Thyroid gland (tissue), 4 donors: Measurements from ENCODE around the gene ANAPC10. TPM values are rescaled to one million over a fixed set of nuclear protein-coding genes. Genes with fewer than 3 reads are reported as not detected.

ENCODE experiments used
- DNase-seq, 2 donors: peaks; one replicate each; pipeline ENCODE4 v3.0.0-alpha.2; 2019
- H3K27ac ChIP-seq, 3 donors: fragments of 200-600 bp; sonication (generic); 1 replicate in 2 of 3; 2 replicates in 1 of 3; pipeline ENCODE4 v1.5.1; 2016 to 2019; ENCODE audit warnings: mild to moderate bottlenecking in 1 of 3, moderate library complexity in 1 of 3
- H3K27me3 ChIP-seq: fragments of 200-600 bp; sonication (generic); one replicate; pipeline ENCODE4 v1.5.1; 2019
- H3K36me3 ChIP-seq, 2 donors: fragments of 200-600 bp; sonication (generic); one replicate each; pipeline ENCODE4 v1.5.1; 2016 to 2019
- H3K4me1 ChIP-seq, 2 donors: fragments of 200-600 bp; sonication (generic); one replicate each; pipeline ENCODE4 v1.5.1; 2017 to 2019
- H3K4me3 ChIP-seq, 3 donors: fragments of 200-600 bp; sonication (generic); replicated peaks in 1 of 3; 1 replicate in 2 of 3; 2 replicates in 1 of 3; pipeline ENCODE4 v1.5.1; 2016; ENCODE audit warnings: mild to moderate bottlenecking in 1 of 3
- H3K9me3 ChIP-seq: fragments of 200-600 bp; sonication (generic); one replicate; pipeline ENCODE4 v1.5.1; 2017
- CTCF ChIP-seq, 6 experiments: fragments of 200-600 bp in 3 of 6; fragments of 450-650 bp in 3 of 6; sonication (generic) in 3 of 6; IDR thresholded peaks; one replicate each; pipeline ENCODE4 v1.5.1; 2016 to 2019; ENCODE audit warnings: antibody characterized with exemption in 6 of 6, mild to moderate bottlenecking in 2 of 6, inconsistent platforms in 1 of 6, moderate library complexity in 1 of 6
- POLR2A ChIP-seq, 2 donors: fragments of 450-650 bp; IDR thresholded peaks; one replicate each; pipeline ENCODE4 v1.6.1; 2017; ENCODE audit warnings: antibody characterized with exemption in 2 of 2, mild to moderate bottlenecking in 2 of 2, moderate library complexity in 1 of 2
- WGBS, 2 donors: methylation state at CpG; one replicate each; pipeline ENCODE4 v1.1.5; 2017; 5-methylcytosine and 5-hydroxymethylcytosine counted together
- intact Hi-C: fragments of 100-400 bp; cut with DNase I; formaldehyde crosslinking; loops from one replicate; pipeline ENCODE4 v1.15.1; 2023
- total RNA-seq, 4 donors: library from RNA; depleted of rRNA; stranded (reverse); fragments of >200 nt; gene quantifications; one replicate each; pipeline ENCODE4 v1.2.3, GENCODE V29; 2016

ANAPC10 gene
- total RNA-seq, 4 donors from 2014 or later = 35.1 to 80.8 (median 47.9) TPM

DNA sequence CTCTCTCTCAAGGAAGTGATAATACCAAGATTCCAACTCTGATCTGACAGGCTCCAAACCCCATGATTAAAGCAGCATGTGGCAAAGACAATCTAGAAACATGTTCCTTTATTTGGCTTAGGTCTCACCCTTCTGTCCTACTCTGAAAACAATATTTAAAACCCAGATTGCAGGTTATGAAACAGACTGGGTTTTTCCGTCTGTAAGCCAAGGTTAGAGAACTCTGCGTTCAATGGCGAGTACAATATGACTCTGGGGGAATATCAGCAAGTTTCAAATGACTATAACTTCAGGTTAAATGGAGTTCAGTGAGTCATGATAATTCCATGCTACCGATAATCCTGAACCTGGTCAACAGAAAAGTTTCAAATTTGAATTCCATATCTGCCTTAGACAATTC lies 50.8 kb downstream of the ANAPC10 start:
- H3K9me3 ChIP-seq = no peaks in the 10 kb centered on the region
- no peaks in the 10 kb centered on the region for H3K4me1 ChIP-seq
- no peaks in the 10 kb centered on the region for H3K27me3 ChIP-seq
- H3K27ac ChIP-seq = no peak overlapping the region
- H3K36me3 ChIP-seq = no peaks in the 10 kb centered on the region
- intact Hi-C loops = no loop called here
- H3K4me3 ChIP-seq = no peak overlapping the region
- DNase-seq = no peak
- WGBS, 2 donors = 83 to 87% methylated on average over 4 of the region's 4 CpGs
- TF ChIP-seq CTCF (IDR thresholded peaks at IDR 0.05) (no peak), POLR2A (IDR thresholded peaks at IDR 0.05) (no peak)

GRCh38 chr4:145045180-145045579 lies 52.8 kb downstream of the ANAPC10 start:
- Histone ChIP-seq H3K36me3 (no peaks in the 10 kb centered on the region), H3K9me3 (no peaks in the 10 kb centered on the region), H3K4me1 (no peaks in the 10 kb centered on the region), H3K27me3 (no peaks in the 10 kb centered on the region), H3K4me3 (no peak overlapping the region), H3K27ac (no peak overlapping the region)
- 45 to 57% methylated on average over 1 of the region's 1 CpG for WGBS, 2 donors
- intact Hi-C loops = no loop called here
- TF ChIP-seq POLR2A (IDR thresholded peaks at IDR 0.05) (no peak), CTCF (IDR thresholded peaks at IDR 0.05) (no peak)
- DNase-seq = no peak

GRCh38 chr4:145044341-145044740 lies 53.7 kb downstream of the ANAPC10 start:
- Histone ChIP-seq H3K9me3 (no peaks in the 10 kb centered on the region), H3K27ac (no peak overlapping the region), H3K27me3 (no peaks in the 10 kb centered on the region), H3K4me1 (no peaks in the 10 kb centered on the region), H3K36me3 (no peaks in the 10 kb centered on the region), H3K4me3 (no peak overlapping the region)
- 81 to 87% methylated on average over 3 of the region's 3 CpGs for WGBS, 2 donors
- TF ChIP-seq POLR2A (IDR thresholded peaks at IDR 0.05) (no peak), CTCF (IDR thresholded peaks at IDR 0.05) (no peak)
- DNase-seq = no peak
- intact Hi-C loops = no loop called here

- Histone ChIP-seq H3K27ac (no peak overlapping the region), H3K4me3 (no peak overlapping the region), H3K4me1 (no peaks in the 10 kb centered on the region), H3K9me3 (no peaks in the 10 kb centered on the region), H3K27me3 (no peaks in the 10 kb centered on the region), H3K36me3 (no peaks in the 10 kb centered on the region)
- WGBS, 2 donors = 67 to 71% methylated on average over 3 of the region's 3 CpGs
- intact Hi-C loops = no loop called here
- DNase-seq = no peak
- TF ChIP-seq POLR2A (IDR thresholded peaks at IDR 0.05) = no peak
- TF ChIP-seq CTCF (IDR thresholded peaks at IDR 0.05) = no peak
Measured at GRCh38 chr4:145043306-145043705, 54.7 kb downstream of the ANAPC10 start.

DNA sequence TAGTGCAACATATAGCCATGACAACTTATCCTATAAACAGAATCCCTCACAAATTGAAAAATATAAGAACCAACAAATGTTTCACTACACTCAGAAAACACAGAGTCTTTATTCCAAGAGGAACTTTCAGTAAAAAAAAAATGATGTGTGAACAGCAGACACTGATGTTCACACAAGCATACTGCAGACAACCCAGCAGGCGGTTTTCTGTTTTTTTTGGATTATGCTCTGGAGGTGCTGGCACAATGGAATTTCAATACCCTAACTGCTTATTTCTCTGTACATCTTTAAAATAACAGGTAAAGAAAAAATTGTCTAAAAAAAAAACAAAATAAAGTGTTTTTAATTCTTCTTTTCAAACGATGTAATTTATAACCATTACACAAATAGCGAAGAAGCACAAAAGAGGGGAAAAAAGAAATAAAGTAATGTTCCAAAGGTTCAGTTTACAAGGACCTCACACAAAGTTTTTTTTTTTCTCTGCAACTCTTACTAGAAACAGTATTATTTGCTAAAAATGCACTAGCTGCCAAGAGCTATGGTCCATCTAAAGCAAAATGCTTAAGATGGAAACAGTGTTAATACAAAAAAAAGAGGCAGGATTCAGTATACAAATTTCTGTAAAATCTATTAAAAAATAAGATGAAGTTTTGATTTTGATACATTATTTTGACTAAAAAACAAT lies 55.3 kb downstream of the ANAPC10 start:
- no peak for TF ChIP-seq POLR2A (IDR thresholded peaks at IDR 0.05)
- no peak for TF ChIP-seq CTCF (IDR thresholded peaks at IDR 0.05)
- Histone ChIP-seq H3K27ac (no peak overlapping the region), H3K4me1 (no peaks in the 10 kb centered on the region), H3K27me3 (no peaks in the 10 kb centered on the region), H3K4me3 (no peak overlapping the region), H3K9me3 (no peaks in the 10 kb centered on the region), H3K36me3 (no peaks in the 10 kb centered on the region)
- intact Hi-C loops = no loop called here
- 79 to 83% methylated on average over 3 of the region's 3 CpGs for WGBS, 2 donors
- no peak for DNase-seq
